Right renal pelvis (tissue), 4 donors: ENCODE results near the gene ARHGAP44. TPM values are rescaled to one million over a fixed set of nuclear protein-coding genes. Genes with fewer than 3 reads are reported as not detected.

Experiments used
- DNase-seq, 4 donors: peaks; one replicate each; pipeline ENCODE4 v3.0.0-alpha.2; 2013; ENCODE audit warnings: low read depth in 4 of 4, low spot score in 3 of 4, missing footprints in 1 of 4
- polyA plus RNA-seq, 4 donors: library from polyadenylated mRNA; unstranded; fragments of 120-200 nt; gene quantifications; one replicate each; pipeline ENCODE4 v1.2.1, GENCODE V29; 2013; ENCODE audit not compliant: insufficient read length in 4 of 4

ARHGAP44 gene
- polyA plus RNA-seq, 4 donors, result 7.4 to 8.8 (median 8.1) TPM

- DNase-seq, result no peak
These were observed 200.9 kb downstream of the ARHGAP44 start for GRCh38 chr17:12990041-12990808.

GRCh38 chr17:12990926-12991325 lies 201.6 kb downstream of the ARHGAP44 start:
- no peak for DNase-seq

GRCh38 chr17:12992676-12993075 lies 203.4 kb downstream of the ARHGAP44 start:
- no peak for DNase-seq

- DNase-seq, result no peak
These were observed 204.3 kb downstream of the ARHGAP44 start for GRCh38 chr17:12993631-12994030.

DNA sequence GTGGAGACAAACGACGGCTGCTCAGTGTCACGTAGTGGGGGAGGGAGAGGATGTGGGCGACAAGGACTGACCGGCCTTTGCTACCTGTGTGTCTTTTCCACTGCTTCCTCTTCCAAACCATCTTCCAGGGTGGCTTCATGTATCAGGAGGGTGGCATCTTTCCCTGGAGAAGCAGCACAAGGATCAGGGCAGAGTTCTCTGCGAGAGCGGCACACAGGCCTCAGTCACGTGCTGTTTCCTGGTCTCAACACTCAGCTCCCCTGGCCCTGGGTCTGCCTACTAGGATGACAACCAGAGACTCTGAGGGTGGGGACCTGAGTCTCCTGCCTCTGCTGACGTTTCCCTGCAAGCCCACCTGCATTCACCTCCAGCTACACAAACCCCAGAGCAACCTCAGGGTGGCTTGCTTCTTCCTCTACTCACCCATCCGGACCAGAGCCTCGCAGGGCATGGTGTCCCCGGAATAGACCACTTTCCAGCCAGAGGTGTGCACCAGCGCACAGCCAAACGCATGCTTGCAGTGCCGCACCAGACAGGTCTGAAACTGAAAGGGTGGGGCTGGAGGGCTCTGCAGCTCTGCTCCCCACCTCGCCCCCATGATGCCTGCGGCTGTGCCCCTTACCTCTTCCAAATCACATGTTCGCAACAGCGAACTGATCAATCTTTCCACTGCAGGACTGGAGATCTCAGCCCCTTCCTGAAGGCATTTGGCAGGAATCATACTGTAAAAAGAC lies 205.2 kb downstream of the ARHGAP44 start:
- DNase-seq, result no peak

DNA sequence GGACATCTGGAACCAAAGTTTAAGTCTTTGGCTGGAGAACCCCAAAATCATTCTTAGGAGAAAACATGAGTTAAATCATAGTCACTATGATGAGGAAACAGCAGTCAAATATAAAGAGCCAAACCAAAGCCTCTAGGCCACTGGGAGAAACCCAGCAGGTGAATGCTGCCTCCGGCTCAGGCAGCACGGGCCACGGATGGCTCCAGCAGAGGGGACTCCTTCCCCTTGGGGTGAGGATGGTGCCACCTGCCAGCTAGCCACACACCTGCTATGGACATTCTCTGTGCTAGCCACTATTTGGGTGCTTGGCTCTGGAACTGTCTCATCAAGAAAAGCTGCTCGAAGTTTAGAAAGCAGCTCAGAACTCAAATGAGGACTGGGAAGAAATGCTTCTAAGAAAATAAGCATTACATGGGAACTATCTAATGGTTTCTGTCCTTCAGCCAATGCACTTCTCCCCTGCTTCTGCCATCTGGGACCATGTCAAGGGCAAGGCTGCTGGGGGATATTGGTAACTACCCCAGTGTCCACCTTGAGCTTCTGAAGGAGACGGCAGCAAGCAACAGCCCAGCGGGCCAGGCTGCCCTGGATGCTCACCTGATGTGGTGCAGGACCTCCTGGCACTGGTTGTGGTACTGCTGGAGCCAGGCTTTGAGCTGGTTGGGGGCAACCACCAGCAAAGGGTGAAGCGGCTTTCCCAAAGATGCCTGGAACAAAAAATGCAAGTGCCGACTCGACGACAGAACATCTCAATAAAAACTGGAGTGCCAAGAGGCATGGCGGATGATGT lies 206.0 kb downstream of the ARHGAP44 start:
- DNase-seq, result no peak

GRCh38 chr17:12995896-12996295 lies 206.6 kb downstream of the ARHGAP44 start:
- DNase-seq, result no peak

DNA sequence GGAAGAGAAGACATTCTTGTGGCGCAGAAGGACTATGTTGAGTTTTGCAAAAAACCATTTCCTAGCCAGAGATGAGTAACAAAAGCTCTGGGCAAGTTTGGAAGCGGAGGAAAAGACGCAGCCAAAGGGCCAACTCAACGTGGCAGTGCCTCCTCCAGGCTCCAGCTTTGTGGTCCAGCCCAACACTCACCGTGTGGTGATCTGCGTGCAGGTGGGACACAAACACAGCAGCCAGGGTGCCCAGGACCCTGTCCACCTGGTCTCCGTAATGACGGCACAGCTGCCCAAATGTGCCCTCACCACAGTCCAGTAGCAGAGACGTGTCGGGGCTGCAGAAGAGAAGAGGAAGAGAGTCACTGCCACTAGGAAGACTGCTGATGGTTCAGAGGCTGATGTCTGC lies 207.1 kb downstream of the ARHGAP44 start:
- DNase-seq, result no peak

DNA sequence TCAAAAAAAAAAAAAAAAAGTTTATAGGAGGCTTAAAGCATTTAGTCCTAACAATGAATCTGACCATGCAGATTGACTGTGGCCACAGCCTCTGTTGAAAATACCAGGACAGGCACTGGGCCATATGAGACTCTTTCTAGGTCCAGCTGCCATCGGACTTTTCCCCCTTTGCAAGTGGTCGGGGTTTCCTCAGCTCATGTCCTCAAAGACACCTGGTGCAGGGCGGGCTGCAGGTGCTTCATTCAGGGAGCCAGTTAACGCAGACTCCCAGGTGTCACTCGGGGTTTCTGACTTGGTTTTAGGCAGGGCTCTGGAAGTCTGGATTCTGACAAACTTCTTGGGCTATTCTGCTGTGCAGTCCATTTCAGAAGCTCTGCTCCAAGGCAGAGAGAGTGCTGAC lies 207.6 kb downstream of the ARHGAP44 start:
- no peak for DNase-seq

DNA sequence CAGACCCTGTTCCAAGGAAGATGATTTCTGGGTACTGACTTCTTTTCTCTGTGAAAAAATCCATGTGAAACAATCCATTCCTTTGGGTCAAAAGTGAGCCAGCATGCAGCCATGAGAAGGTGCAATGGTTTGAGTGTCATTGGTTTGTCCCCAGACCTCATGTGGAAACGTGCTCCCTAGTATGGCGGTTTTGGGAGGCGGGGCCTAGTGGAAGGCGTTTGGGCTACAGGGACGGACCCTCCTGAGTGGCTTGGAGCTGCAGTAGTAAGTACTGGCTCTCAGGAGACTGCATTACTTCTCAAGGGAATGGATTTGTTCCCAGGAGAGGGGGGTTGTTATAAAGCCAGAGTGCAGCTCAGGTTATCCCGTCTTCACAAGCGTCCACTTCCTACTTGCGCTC lies 209.2 kb downstream of the ARHGAP44 start:
- no peak for DNase-seq

- no peak for DNase-seq
These were observed 209.6 kb downstream of the ARHGAP44 start for GRCh38 chr17:12998874-12999273.

- no peak for DNase-seq
These were observed 211.3 kb downstream of the ARHGAP44 start for GRCh38 chr17:13000561-13000960.

- DNase-seq, result peak in 3 of 4 donors; percentile 47 to 61 (median 61)
These were observed 212.8 kb downstream of the ARHGAP44 start for GRCh38 chr17:13001991-13002615.

DNA sequence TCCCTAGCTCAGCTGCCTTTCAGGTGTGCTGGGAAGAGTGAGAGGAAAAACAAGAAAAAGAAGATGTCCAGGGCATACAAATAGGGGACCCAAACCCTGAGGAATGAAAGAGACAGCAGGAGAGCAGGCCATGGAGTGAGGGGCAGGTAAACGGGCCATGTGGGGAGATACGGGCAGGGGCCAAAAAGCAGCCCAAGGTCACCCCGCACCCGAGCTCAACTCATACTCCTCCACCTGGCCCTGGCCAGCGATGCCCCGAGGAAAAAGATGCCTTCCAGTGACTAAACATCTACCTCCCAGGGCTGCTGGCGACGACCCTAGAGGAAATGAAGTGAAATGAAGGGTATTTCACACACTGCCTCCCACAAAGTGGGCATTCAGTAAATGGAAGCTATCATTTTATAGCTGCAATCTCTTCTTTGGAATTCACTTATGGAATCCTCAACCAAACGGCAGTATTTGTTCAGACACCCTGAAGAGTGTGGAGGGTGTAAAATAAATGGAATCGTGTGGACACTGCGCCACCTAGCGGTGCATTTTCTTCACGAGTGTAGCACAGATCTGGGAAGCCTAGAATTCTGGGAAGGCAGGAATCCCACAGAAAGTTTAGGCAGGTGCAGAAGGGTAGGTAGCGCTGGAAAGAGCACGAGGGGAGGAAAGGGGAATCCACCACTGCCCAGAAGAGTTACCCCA lies 213.6 kb downstream of the ARHGAP44 start:
- DNase-seq, result peak; percentile 60 to 74 (median 74)

DNA sequence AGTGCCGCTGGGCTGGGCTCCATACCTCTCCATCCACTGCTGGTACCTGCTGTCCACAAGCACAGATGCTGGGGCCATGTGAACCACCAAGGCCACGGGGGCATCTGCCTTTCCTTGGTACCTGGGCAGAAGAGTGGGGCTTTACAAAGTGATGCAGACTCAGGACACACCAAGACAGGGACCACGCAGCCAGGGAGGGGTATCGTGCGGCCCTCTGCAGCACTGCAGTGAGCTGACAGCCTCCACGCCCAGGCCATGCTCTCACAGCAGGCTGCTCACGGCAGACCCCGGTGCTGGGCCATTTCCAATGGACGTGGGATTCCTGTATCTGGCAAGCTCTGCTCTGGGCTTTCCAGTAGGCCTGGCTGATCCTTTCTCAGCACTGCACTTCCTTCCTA lies 214.2 kb downstream of the ARHGAP44 start:
- no peak for DNase-seq

- no peak for DNase-seq
These were observed 214.6 kb downstream of the ARHGAP44 start for GRCh38 chr17:13003927-13004326.

GRCh38 chr17:13004336-13004735 lies 215.0 kb downstream of the ARHGAP44 start:
- no peak for DNase-seq

- no peak for DNase-seq
These were observed 216.2 kb downstream of the ARHGAP44 start for GRCh38 chr17:13005530-13005929.

DNA sequence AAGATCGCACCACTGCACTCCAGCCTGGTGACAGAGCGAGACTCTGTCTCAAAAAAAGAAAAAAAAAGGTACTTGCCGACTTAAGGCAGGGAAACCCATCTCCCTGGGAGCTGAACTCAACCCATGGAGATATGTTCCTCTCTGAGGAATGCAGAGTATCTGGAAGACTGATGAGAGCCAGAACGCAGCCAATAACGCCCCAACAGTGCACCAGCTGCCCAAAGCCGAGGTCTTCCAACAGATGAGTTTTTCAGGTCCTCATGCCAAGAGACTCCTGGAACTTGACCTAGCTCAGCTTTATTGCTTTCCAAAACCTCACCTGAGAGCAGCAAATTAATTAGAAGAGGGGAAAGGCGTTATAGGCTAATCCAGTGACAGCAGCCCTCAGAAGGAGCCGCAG lies 219.2 kb downstream of the ARHGAP44 start:
- no peak for DNase-seq

GRCh38 chr17:13010959-13011358 lies 221.7 kb downstream of the ARHGAP44 start:
- DNase-seq, result no peak
